Activated CD4-positive, alpha-beta T cell treated with anti-CD3 and anti-CD28 coated beads, Interleukin-2, amount 10 ng/mL, durations not matched to agents 7 days and 5 days (primary cell): ENCODE results near the gene EFNA5. TPM values are rescaled to one million over a fixed set of nuclear protein-coding genes. Genes with fewer than 3 reads are reported as not detected.
"Not testable (repeated sequence)": the region's sequence is repeated elsewhere in the genome, so short reads cannot be mapped to it uniquely, and the experiment has no call there.

Experiments used
- CTCF ChIA-PET: fragments of 350-600 bp; sonication (Branson Sonifier 250); formaldehyde crosslinking; loops from one replicate; lab custom pipeline; 2021; ENCODE audit warnings: antibody characterized with exemption; lab: Charles Lee
- POLR2A ChIA-PET: fragments of 350-600 bp; sonication (Branson Sonifier 250); formaldehyde crosslinking; loops from one replicate; lab custom pipeline; 2021; ENCODE audit warnings: antibody characterized with exemption; lab: Charles Lee
- DNase-seq: peaks from one replicate; pipeline ENCODE4 v3.0.0-alpha.2; 2020
- H3K27ac Mint-ChIP-seq: one replicate; pipeline ENCODE4 v1.8.0; 2021; ENCODE audit warnings: mild to moderate bottlenecking, moderate library complexity, mixed read lengths
- H3K27me3 Mint-ChIP-seq: one replicate; pipeline ENCODE4 v1.8.0; 2021; ENCODE audit warnings: mixed read lengths
- H3K36me3 Mint-ChIP-seq: one replicate; pipeline ENCODE4 v1.8.0; 2021; ENCODE audit warnings: low read depth, mixed read lengths
- H3K4me1 Mint-ChIP-seq: one replicate; pipeline ENCODE4 v1.8.0; 2021; ENCODE audit warnings: mixed read lengths
- H3K4me3 Mint-ChIP-seq: one replicate; pipeline ENCODE4 v1.8.0; 2021; ENCODE audit warnings: mild to moderate bottlenecking, moderate library complexity, mixed read lengths
- H3K9me3 Mint-ChIP-seq: one replicate; pipeline ENCODE4 v1.8.0; 2021; ENCODE audit warnings: mixed read lengths
- total RNA-seq, 2 experiments: library from RNA; stranded (reverse); gene quantifications; one replicate each; pipeline ENCODE4 v1.2.3, GENCODE V29; 2021

The EFNA5 gene
- total RNA-seq, 2 experiments from 2014 or later = not detected

DNA sequence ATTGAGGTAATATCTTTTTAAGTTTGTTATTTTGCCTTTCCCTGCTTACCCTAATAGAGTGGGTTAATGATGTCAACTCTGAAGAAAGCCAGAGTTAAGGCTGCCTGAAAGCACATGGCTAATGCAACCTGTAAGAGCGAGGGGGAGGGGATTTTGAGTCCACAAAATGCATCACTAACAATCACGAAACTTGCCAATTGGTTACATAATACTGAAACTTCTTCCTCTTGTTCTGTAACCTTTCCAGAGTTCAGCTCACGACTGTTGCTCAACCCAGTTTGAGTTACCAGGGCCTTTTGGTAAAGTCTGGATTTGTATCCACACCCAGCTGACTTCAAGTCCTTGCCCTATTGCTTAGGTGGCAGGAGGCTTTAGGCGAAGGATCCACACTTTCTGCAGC is 308.8 kb downstream of the EFNA5 start:
- no peak for DNase-seq
- Mint-ChIP-seq H3K27me3 (peaks cover 5% of the 10 kb centered on the region), H3K9me3 (no peaks in the 10 kb centered on the region), H3K4me3 (no peak overlapping the region), H3K27ac (no peak overlapping the region), H3K36me3 (no peaks in the 10 kb centered on the region), H3K4me1 (peaks cover 6% of the 10 kb centered on the region)
- POLR2A ChIA-PET = no interaction called here
- CTCF ChIA-PET = no interaction called here

DNA sequence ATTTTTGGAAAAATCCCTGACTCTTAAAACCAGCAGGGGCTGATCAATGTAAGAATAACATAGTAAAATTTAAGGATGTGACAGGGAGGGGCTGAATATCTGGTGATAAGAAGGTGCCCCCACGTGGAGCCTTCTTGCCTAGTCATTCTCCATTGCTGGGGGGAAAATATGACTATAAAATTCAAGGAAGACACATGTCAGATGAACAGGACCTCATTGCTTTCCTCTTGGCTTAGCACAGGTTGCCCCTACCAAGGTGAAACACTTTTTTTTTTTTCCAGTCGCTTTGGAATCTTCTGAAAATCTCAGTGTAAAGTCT is 310.9 kb downstream of the EFNA5 start:
- Mint-ChIP-seq H3K36me3 (no peaks in the 10 kb centered on the region), H3K9me3 (no peaks in the 10 kb centered on the region), H3K4me1 (no peaks in the 10 kb centered on the region), H3K27me3 (peaks cover 2% of the 10 kb centered on the region), H3K27ac (no peak overlapping the region), H3K4me3 (no peak overlapping the region)
- ChIA-PET CTCF (interaction anchor here (0.6 kb wide), 1 partner anchor 24 kb away, joined by 3 read pairs; no protein-coding TSS in a partner anchor), POLR2A (no interaction called here)
- no peak for DNase-seq

DNA sequence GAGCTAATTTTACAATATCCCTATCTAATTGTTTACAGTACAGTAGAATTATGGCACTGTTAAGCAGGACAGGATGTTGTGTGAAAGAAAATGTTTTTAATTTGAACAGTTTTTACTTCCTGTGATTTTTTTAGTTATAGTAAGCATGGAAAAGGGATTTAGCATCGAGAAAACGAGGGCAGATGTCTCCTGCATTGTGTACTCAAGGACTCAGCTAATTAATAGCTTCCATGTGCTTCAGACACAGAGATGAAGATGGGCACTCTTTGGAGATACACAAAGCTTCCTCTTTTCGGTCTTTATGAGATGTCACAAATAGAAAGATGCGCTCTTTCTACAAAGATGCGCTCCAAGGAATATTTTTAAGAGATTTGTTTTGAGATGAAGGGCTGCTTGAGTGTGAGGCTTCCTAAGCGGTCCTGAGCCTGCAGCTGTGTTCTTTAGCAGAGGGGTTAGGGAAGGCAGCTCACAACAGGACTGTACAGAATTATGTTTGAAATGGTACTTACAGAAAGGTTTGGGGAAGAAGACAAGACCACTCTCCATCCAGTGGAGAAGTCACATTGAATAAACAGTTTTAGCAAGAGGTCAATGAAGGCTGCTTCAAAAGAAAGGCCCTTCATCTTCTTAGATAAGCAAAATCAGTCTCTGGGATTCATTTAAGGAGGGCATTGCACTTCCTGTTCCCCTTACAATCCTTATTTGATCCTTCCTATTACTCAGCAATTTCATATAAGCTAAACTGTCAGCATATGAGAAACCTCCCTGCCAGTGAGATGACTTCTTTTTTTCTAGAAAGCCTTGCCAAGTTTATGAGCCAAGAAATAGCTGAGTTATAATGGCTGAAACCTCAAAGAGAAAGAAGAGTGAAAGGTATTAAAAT is 311.5 kb downstream of the EFNA5 start:
- H3K4me3 Mint-ChIP-seq = no peak overlapping the region
- H3K27me3 Mint-ChIP-seq = peaks cover 2% of the 10 kb centered on the region
- POLR2A ChIA-PET = no interaction called here
- no peaks in the 10 kb centered on the region for H3K9me3 Mint-ChIP-seq
- H3K27ac Mint-ChIP-seq = no peak overlapping the region
- no peak for DNase-seq
- no peaks in the 10 kb centered on the region for H3K36me3 Mint-ChIP-seq
- CTCF ChIA-PET = no interaction called here
- no peaks in the 10 kb centered on the region for H3K4me1 Mint-ChIP-seq

- peaks cover 2% of the 10 kb centered on the region for H3K27me3 Mint-ChIP-seq
- H3K9me3 Mint-ChIP-seq = no peaks in the 10 kb centered on the region
- no peaks in the 10 kb centered on the region for H3K36me3 Mint-ChIP-seq
- H3K4me3 Mint-ChIP-seq = no peak overlapping the region
- ChIA-PET CTCF (no interaction called here), POLR2A (no interaction called here)
- no peak overlapping the region for H3K27ac Mint-ChIP-seq
- no peaks in the 10 kb centered on the region for H3K4me1 Mint-ChIP-seq
- DNase-seq = no peak
Observed at GRCh38 chr5:107356891-107357290, 313.8 kb downstream of the EFNA5 start.

DNA sequence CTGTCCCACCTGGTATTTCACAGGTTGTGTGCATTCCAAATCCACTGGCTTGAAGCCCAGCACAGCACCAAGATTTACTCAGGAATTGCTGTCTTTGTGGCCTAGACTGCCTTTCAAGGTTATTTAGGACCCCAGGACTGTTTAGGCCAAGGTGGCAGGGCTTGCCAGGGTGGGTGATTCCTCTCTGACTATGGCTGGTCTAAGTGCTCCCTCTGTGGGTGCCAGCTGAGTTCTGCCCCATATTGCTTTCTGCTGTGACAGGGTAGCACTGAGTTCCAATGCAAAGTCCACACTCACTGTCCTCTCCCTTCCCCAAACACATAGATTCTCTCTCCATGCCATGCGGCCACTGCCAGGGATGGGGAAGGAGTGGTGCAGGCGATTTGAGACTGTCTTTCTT is 318.2 kb downstream of the EFNA5 start:
- H3K4me1 Mint-ChIP-seq = no peaks in the 10 kb centered on the region
- H3K27me3 Mint-ChIP-seq = peaks cover 7% of the 10 kb centered on the region
- no peaks in the 10 kb centered on the region for H3K9me3 Mint-ChIP-seq
- no peak overlapping the region for H3K4me3 Mint-ChIP-seq
- ChIA-PET POLR2A (no interaction called here), CTCF (no interaction called here)
- H3K36me3 Mint-ChIP-seq = no peaks in the 10 kb centered on the region
- no peak overlapping the region for H3K27ac Mint-ChIP-seq
- no peak for DNase-seq

DNA sequence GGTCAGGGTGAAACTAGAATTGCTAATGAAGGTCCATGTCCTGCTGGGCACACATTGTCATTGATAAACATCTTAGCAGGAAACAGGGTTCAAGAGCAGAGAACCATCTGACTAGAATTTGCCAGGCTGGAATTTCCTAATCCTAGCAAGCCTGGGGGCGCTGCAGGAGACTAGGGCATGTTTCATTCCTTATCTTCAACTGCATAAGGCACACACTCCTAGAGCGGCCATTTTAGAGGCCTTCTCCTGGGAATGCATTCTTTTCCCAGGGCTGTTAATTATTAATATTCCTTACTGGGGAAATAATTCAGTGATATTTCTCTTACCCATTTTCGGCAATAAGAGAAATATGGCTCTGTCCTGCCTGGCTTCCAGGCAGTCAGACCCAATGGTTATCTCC is 324.2 kb downstream of the EFNA5 start:
- H3K9me3 Mint-ChIP-seq, H3K27ac Mint-ChIP-seq, H3K4me1 Mint-ChIP-seq, H3K27me3 Mint-ChIP-seq, H3K4me3 Mint-ChIP-seq, POLR2A ChIA-PET, H3K36me3 Mint-ChIP-seq, DNase-seq, CTCF ChIA-PET: not testable (repeated sequence)

- Mint-ChIP-seq H3K36me3 (no peaks in the 10 kb centered on the region), H3K9me3 (peaks cover 7% of the 10 kb centered on the region), H3K27ac (no peak overlapping the region), H3K4me1 (no peaks in the 10 kb centered on the region), H3K27me3 (peaks cover 6% of the 10 kb centered on the region), H3K4me3 (no peak overlapping the region)
- no peak for DNase-seq
- POLR2A ChIA-PET = no interaction called here
- CTCF ChIA-PET = interaction anchor here (0.6 kb wide), 1 partner anchor 13 kb away, joined by 3 read pairs; no protein-coding TSS in a partner anchor
Observed at GRCh38 chr5:107342371-107342770, 328.4 kb downstream of the EFNA5 start.

DNA sequence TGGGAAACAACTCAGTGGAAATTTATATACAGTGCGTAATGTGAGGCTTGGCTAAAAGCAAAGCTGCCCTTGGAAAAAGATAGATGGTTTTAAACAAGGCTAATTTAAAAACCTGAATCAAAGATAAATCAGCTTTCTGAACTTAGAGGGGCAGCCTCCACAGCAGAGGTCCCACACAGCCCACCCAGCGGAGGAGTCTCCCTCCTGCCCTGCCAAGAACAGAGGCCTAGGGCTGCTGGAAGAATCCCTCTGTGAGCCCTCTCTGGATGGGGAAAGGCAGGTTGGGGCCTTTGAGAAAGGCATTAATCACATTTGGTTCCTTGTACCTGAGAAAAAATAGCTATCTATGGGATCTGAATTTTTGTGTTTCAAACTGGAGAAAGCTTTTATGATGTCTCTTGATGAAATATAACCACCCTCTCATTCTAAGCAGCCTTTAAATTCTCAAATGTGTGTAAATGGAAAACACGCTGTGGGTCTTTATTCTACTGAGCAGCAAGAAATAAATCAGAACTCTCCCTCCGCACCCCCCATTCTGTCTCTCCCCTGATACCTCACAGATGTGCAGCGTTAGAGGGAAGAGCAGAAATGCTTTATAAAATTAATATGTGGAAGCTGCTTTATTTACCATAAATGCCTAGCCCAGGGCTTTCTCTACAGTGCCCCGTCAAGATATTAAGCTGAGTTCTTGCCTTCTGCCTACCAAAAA is 329.2 kb downstream of the EFNA5 start:
- no peak overlapping the region for H3K4me3 Mint-ChIP-seq
- no peaks in the 10 kb centered on the region for H3K36me3 Mint-ChIP-seq
- CTCF ChIA-PET = interaction anchor here (0.6 kb wide), 1 partner anchor 12 kb away, joined by 3 read pairs; no protein-coding TSS in a partner anchor
- H3K9me3 Mint-ChIP-seq = peaks cover 7% of the 10 kb centered on the region
- no peak overlapping the region for H3K27ac Mint-ChIP-seq
- POLR2A ChIA-PET = no interaction called here
- no peaks in the 10 kb centered on the region for H3K4me1 Mint-ChIP-seq
- no peak for DNase-seq
- peaks cover 6% of the 10 kb centered on the region for H3K27me3 Mint-ChIP-seq

GRCh38 chr5:107340631-107341030 is 330.1 kb downstream of the EFNA5 start:
- POLR2A ChIA-PET = no interaction called here
- H3K27me3 Mint-ChIP-seq = peaks cover 7% of the 10 kb centered on the region
- no peaks in the 10 kb centered on the region for H3K36me3 Mint-ChIP-seq
- H3K4me3 Mint-ChIP-seq = no peak overlapping the region
- H3K4me1 Mint-ChIP-seq = no peaks in the 10 kb centered on the region
- CTCF ChIA-PET = no interaction called here
- DNase-seq = no peak
- H3K9me3 Mint-ChIP-seq = peaks cover 7% of the 10 kb centered on the region
- H3K27ac Mint-ChIP-seq = no peak overlapping the region

DNA sequence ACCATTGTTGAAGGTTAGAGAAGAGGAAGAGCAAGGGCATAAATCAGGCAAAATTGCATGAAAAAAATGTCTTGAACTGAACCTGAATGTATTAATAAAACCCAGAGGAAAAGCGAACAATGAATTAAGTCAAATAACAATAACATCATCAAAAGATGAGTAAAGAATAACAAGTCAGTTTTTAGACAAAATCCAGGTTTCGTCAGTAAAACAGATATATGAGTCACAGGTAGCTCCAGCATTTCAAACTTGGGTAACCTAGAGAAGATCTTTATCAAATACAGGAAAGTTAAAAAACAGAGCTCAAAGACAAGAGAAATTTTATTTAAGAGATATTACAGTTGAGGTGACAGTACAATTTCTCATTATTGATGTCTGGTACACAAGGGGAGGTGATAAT is 332.4 kb downstream of the EFNA5 start:
- Mint-ChIP-seq H3K27me3 (peaks cover 8% of the 10 kb centered on the region), H3K4me3 (no peak overlapping the region), H3K9me3 (no peaks in the 10 kb centered on the region), H3K27ac (no peak overlapping the region), H3K4me1 (no peaks in the 10 kb centered on the region), H3K36me3 (no peaks in the 10 kb centered on the region)
- POLR2A ChIA-PET = no interaction called here
- DNase-seq = no peak
- CTCF ChIA-PET = interaction anchor here (0.5 kb wide), 1 partner anchor 1711 kb away, joined by 4 read pairs; no protein-coding TSS in a partner anchor

DNA sequence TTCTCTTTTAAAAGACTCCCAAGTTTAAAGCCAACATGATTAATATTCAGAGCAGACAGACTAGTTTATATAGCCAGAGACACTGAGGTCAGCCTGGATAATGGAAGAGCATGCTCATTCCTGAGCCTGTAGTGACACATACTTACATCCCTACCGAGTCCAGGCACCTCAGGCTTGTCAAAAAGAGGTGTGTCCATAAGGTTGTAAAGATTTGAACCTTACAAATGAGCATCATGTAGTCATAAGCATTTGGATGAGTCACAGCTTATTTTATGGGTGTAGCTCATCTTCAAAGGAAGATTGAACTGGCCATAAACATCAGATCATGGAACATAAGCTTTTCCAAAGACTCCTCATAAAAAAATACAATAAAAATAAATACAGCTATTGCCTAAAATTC is 333.5 kb downstream of the EFNA5 start:
- ChIA-PET CTCF (no interaction called here), POLR2A (no interaction called here)
- no peak overlapping the region for H3K4me3 Mint-ChIP-seq
- H3K27me3 Mint-ChIP-seq = peaks cover 8% of the 10 kb centered on the region
- no peak for DNase-seq
- H3K36me3 Mint-ChIP-seq = no peaks in the 10 kb centered on the region
- no peaks in the 10 kb centered on the region for H3K9me3 Mint-ChIP-seq
- no peak overlapping the region for H3K27ac Mint-ChIP-seq
- no peaks in the 10 kb centered on the region for H3K4me1 Mint-ChIP-seq

DNA sequence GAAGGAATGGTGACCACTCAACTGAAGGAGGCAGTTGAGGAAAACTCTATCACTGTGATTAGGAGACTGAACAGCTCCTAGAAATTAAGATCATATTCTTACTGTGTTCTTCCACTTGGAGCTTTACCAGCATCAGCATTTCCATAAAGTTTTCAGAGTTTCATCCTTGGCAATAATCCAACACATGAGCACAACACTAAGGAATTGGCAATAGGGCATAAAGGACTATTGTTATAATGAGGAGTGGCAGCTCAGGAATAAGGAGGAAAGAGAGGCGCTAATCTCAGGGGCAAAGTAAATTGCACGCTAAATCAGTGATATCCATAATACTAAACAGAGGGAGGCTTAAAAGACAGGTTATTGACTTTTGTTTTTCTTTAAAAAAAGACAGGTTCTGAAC is 338.9 kb downstream of the EFNA5 start:
- no peaks in the 10 kb centered on the region for H3K36me3 Mint-ChIP-seq
- H3K4me3 Mint-ChIP-seq = no peak overlapping the region
- POLR2A ChIA-PET = no interaction called here
- H3K9me3 Mint-ChIP-seq = no peaks in the 10 kb centered on the region
- no peak for DNase-seq
- CTCF ChIA-PET = no interaction called here
- no peak overlapping the region for H3K27ac Mint-ChIP-seq
- no peaks in the 10 kb centered on the region for H3K4me1 Mint-ChIP-seq
- H3K27me3 Mint-ChIP-seq = peaks cover 4% of the 10 kb centered on the region

- CTCF ChIA-PET = no interaction called here
- POLR2A ChIA-PET = no interaction called here
- no peak overlapping the region for H3K27ac Mint-ChIP-seq
Observed at GRCh38 chr5:107331312-107331711, 339.4 kb downstream of the EFNA5 start.

More at GRCh38 chr5:107331312-107331711, 339.4 kb downstream of the EFNA5 start:
- Mint-ChIP-seq H3K4me3 (no peak overlapping the region), H3K4me1 (no peaks in the 10 kb centered on the region), H3K27me3 (peaks cover 4% of the 10 kb centered on the region), H3K36me3 (no peaks in the 10 kb centered on the region), H3K9me3 (no peaks in the 10 kb centered on the region)
- DNase-seq = no peak
